Measurements from ENCODE around the gene ACSM4. TPM values are rescaled to one million over a fixed set of nuclear protein-coding genes. Genes with fewer than 3 reads are reported as not detected.
"Not testable (repeated sequence)": the region's sequence is repeated elsewhere in the genome, so short reads cannot be mapped to it uniquely, and the experiment has no call there.

ACSM4 gene
- total and polyA plus RNA-seq, 2 donors: not detected

GRCh38 chr12:7319930-7320329 is 16.1 kb downstream of the ACSM4 start:
- H3K4me3 ChIP-seq (ENCODE audit: low read length in 2 of 2): no peak overlapping the region
- no peaks in the 10 kb centered on the region for H3K27me3 ChIP-seq (ENCODE audit: control insufficient read depth in 2 of 2, insufficient read depth in 1 of 2, low read length in 1 of 2)
- H3K36me3 ChIP-seq (ENCODE audit: control insufficient read depth in 2 of 2, insufficient read depth in 2 of 2, low read length in 1 of 2): no peaks in the 10 kb centered on the region
- no peak for DNase-seq (ENCODE audit: low read depth in 6 of 9, low spot score in 9 of 9)
- H3K27ac ChIP-seq (ENCODE audit: low read depth in 1 of 2, low read length in 1 of 2): no peak overlapping the region
- no peaks in the 10 kb centered on the region for H3K4me1 ChIP-seq (ENCODE audit: control insufficient read depth in 2 of 2, insufficient read depth in 2 of 2, low read length in 2 of 2)
- WGBS: 98% methylated on average over 2 of the region's 2 CpGs
- no peaks in the 10 kb centered on the region for H3K9me3 ChIP-seq (ENCODE audit: control insufficient read depth in 2 of 2, insufficient read depth in 1 of 2, low read length in 1 of 2)

GRCh38 chr12:7321624-7322023 is 17.8 kb downstream of the ACSM4 start:
- no peaks in the 10 kb centered on the region for H3K9me3 ChIP-seq (ENCODE audit: control insufficient read depth in 2 of 2, insufficient read depth in 1 of 2, low read length in 1 of 2)
- H3K27ac ChIP-seq (ENCODE audit: low read depth in 1 of 2, low read length in 1 of 2): no peak overlapping the region
- H3K27me3 ChIP-seq (ENCODE audit: control insufficient read depth in 2 of 2, insufficient read depth in 1 of 2, low read length in 1 of 2): no peaks in the 10 kb centered on the region
- H3K4me3 ChIP-seq (ENCODE audit: low read length in 2 of 2): no peak overlapping the region
- H3K36me3 ChIP-seq (ENCODE audit: control insufficient read depth in 2 of 2, insufficient read depth in 2 of 2, low read length in 1 of 2): no peaks in the 10 kb centered on the region
- DNase-seq (ENCODE audit: low read depth in 6 of 9, low spot score in 9 of 9): no peak
- H3K4me1 ChIP-seq (ENCODE audit: control insufficient read depth in 2 of 2, insufficient read depth in 2 of 2, low read length in 2 of 2): no peaks in the 10 kb centered on the region
- 97% methylated on average over 2 of the region's 2 CpGs for WGBS

- H3K9me3 ChIP-seq (ENCODE audit: control insufficient read depth in 2 of 2, insufficient read depth in 1 of 2, low read length in 1 of 2): no peaks in the 10 kb centered on the region
- H3K4me1 ChIP-seq (ENCODE audit: control insufficient read depth in 2 of 2, insufficient read depth in 2 of 2, low read length in 2 of 2): no peaks in the 10 kb centered on the region
- H3K27me3 ChIP-seq (ENCODE audit: control insufficient read depth in 2 of 2, insufficient read depth in 1 of 2, low read length in 1 of 2): no peaks in the 10 kb centered on the region
- no peak for DNase-seq (ENCODE audit: low read depth in 6 of 9, low spot score in 9 of 9)
- H3K4me3 ChIP-seq (ENCODE audit: low read length in 2 of 2): no peak overlapping the region
- 89% methylated on average over 5 of the region's 5 CpGs for WGBS
- H3K27ac ChIP-seq (ENCODE audit: low read depth in 1 of 2, low read length in 1 of 2): no peak overlapping the region
- H3K36me3 ChIP-seq (ENCODE audit: control insufficient read depth in 2 of 2, insufficient read depth in 2 of 2, low read length in 1 of 2): no peaks in the 10 kb centered on the region
These were observed 18.7 kb downstream of the ACSM4 start for GRCh38 chr12:7322599-7322998.

GRCh38 chr12:7324176-7324575 is 20.3 kb downstream of the ACSM4 start:
- Histone ChIP-seq H3K36me3 (ENCODE audit: control insufficient read depth in 2 of 2, insufficient read depth in 2 of 2, low read length in 1 of 2) (no peaks in the 10 kb centered on the region), H3K4me1 (ENCODE audit: control insufficient read depth in 2 of 2, insufficient read depth in 2 of 2, low read length in 2 of 2) (no peaks in the 10 kb centered on the region), H3K27ac (ENCODE audit: low read depth in 1 of 2, low read length in 1 of 2) (no peak overlapping the region), H3K4me3 (ENCODE audit: low read length in 2 of 2) (no peak overlapping the region), H3K27me3 (ENCODE audit: control insufficient read depth in 2 of 2, insufficient read depth in 1 of 2, low read length in 1 of 2) (no peaks in the 10 kb centered on the region), H3K9me3 (ENCODE audit: control insufficient read depth in 2 of 2, insufficient read depth in 1 of 2, low read length in 1 of 2) (no peaks in the 10 kb centered on the region)
- WGBS: 85% methylated on average over 5 of the region's 5 CpGs
- DNase-seq (ENCODE audit: low read depth in 6 of 9, low spot score in 9 of 9): no peak

GRCh38 chr12:7327918-7328317 is 24.0 kb downstream of the ACSM4 start:
- no peak for DNase-seq (ENCODE audit: low read depth in 6 of 9, low spot score in 9 of 9)
- no peaks in the 10 kb centered on the region for H3K4me1 ChIP-seq (ENCODE audit: control insufficient read depth in 2 of 2, insufficient read depth in 2 of 2, low read length in 2 of 2)
- WGBS: 90% methylated on average over 7 of the region's 7 CpGs
- no peaks in the 10 kb centered on the region for H3K27me3 ChIP-seq (ENCODE audit: control insufficient read depth in 2 of 2, insufficient read depth in 1 of 2, low read length in 1 of 2)
- no peak overlapping the region for H3K4me3 ChIP-seq (ENCODE audit: low read length in 2 of 2)
- H3K27ac ChIP-seq (ENCODE audit: low read depth in 1 of 2, low read length in 1 of 2): no peak overlapping the region
- H3K9me3 ChIP-seq (ENCODE audit: control insufficient read depth in 2 of 2, insufficient read depth in 1 of 2, low read length in 1 of 2): no peaks in the 10 kb centered on the region
- H3K36me3 ChIP-seq (ENCODE audit: control insufficient read depth in 2 of 2, insufficient read depth in 2 of 2, low read length in 1 of 2): no peaks in the 10 kb centered on the region

- H3K4me1 ChIP-seq (ENCODE audit: control insufficient read depth in 2 of 2, insufficient read depth in 2 of 2, low read length in 2 of 2); H3K27me3 ChIP-seq (ENCODE audit: control insufficient read depth in 2 of 2, insufficient read depth in 1 of 2, low read length in 1 of 2); DNase-seq (ENCODE audit: low read depth in 6 of 9, low spot score in 9 of 9); H3K27ac ChIP-seq (ENCODE audit: low read depth in 1 of 2, low read length in 1 of 2); H3K36me3 ChIP-seq (ENCODE audit: control insufficient read depth in 2 of 2, insufficient read depth in 2 of 2, low read length in 1 of 2); H3K9me3 ChIP-seq (ENCODE audit: control insufficient read depth in 2 of 2, insufficient read depth in 1 of 2, low read length in 1 of 2); H3K4me3 ChIP-seq (ENCODE audit: low read length in 2 of 2): not testable (repeated sequence)
- WGBS: 97% methylated on average over 5 of the region's 5 CpGs
These were observed 33.9 kb downstream of the ACSM4 start for GRCh38 chr12:7337790-7338189.

- WGBS: 90% methylated on average over 1 of the region's 1 CpG
- no peaks in the 10 kb centered on the region for H3K36me3 ChIP-seq (ENCODE audit: control insufficient read depth in 2 of 2, insufficient read depth in 2 of 2, low read length in 1 of 2)
- DNase-seq (ENCODE audit: low read depth in 6 of 9, low spot score in 9 of 9): peak in 1 of 9 donors; percentile 23
- H3K4me1 ChIP-seq (ENCODE audit: control insufficient read depth in 2 of 2, insufficient read depth in 2 of 2, low read length in 2 of 2): peaks cover 0 to 3% of the 10 kb centered on the region in 2 donors
- no peak overlapping the region for H3K27ac ChIP-seq (ENCODE audit: low read depth in 1 of 2, low read length in 1 of 2)
- no peak overlapping the region for H3K4me3 ChIP-seq (ENCODE audit: low read length in 2 of 2)
- no peaks in the 10 kb centered on the region for H3K27me3 ChIP-seq (ENCODE audit: control insufficient read depth in 2 of 2, insufficient read depth in 1 of 2, low read length in 1 of 2)
- peaks cover 0 to 5% of the 10 kb centered on the region in 2 donors for H3K9me3 ChIP-seq (ENCODE audit: control insufficient read depth in 2 of 2, insufficient read depth in 1 of 2, low read length in 1 of 2)
These were observed 35.8 kb downstream of the ACSM4 start for GRCh38 chr12:7339675-7340074.

GRCh38 chr12:7344833-7345606 is 41.1 kb downstream of the ACSM4 start:
- H3K27me3 ChIP-seq (ENCODE audit: control insufficient read depth in 2 of 2, insufficient read depth in 1 of 2, low read length in 1 of 2): no peaks in the 10 kb centered on the region
- H3K9me3 ChIP-seq (ENCODE audit: control insufficient read depth in 2 of 2, insufficient read depth in 1 of 2, low read length in 1 of 2): peaks cover 0 to 7% of the 10 kb centered on the region in 2 donors
- H3K4me1 ChIP-seq (ENCODE audit: control insufficient read depth in 2 of 2, insufficient read depth in 2 of 2, low read length in 2 of 2): peaks cover 0 to 12% of the 10 kb centered on the region in 2 donors
- no peaks in the 10 kb centered on the region for H3K36me3 ChIP-seq (ENCODE audit: control insufficient read depth in 2 of 2, insufficient read depth in 2 of 2, low read length in 1 of 2)
- DNase-seq (ENCODE audit: low read depth in 6 of 9, low spot score in 9 of 9): no peak
- no peak overlapping the region for H3K27ac ChIP-seq (ENCODE audit: low read depth in 1 of 2, low read length in 1 of 2)
- no peak overlapping the region for H3K4me3 ChIP-seq (ENCODE audit: low read length in 2 of 2)

- Histone ChIP-seq H3K9me3 (ENCODE audit: control insufficient read depth in 2 of 2, insufficient read depth in 1 of 2, low read length in 1 of 2) (peaks cover 0 to 7% of the 10 kb centered on the region in 2 donors), H3K27ac (ENCODE audit: low read depth in 1 of 2, low read length in 1 of 2) (no peak overlapping the region), H3K4me3 (ENCODE audit: low read length in 2 of 2) (no peak overlapping the region), H3K27me3 (ENCODE audit: control insufficient read depth in 2 of 2, insufficient read depth in 1 of 2, low read length in 1 of 2) (no peaks in the 10 kb centered on the region), H3K4me1 (ENCODE audit: control insufficient read depth in 2 of 2, insufficient read depth in 2 of 2, low read length in 2 of 2) (peaks cover 0 to 12% of the 10 kb centered on the region in 2 donors), H3K36me3 (ENCODE audit: control insufficient read depth in 2 of 2, insufficient read depth in 2 of 2, low read length in 1 of 2) (no peaks in the 10 kb centered on the region)
- 53% methylated on average over 6 of the region's 6 CpGs for WGBS
- DNase-seq (ENCODE audit: low read depth in 6 of 9, low spot score in 9 of 9): peak in 6 of 9 donors; percentile 11 to 52 (median 20)
These were observed 42.8 kb downstream of the ACSM4 start for GRCh38 chr12:7346551-7347225.

Measured in thymus (tissue), 11 donors.